ENCODE results near the gene BGLAP.

GRCh38 chr1:156241311-156241811 lies 623 bp upstream of the BGLAP start:
- TF ChIP-seq CTCF (IDR thresholded peaks at IDR 0.05; ENCODE audit: low read length) (no peak), EZH2phosphoT487 (IDR thresholded peaks at IDR 0.05; ENCODE audit: low read length) (no peak), EZH2 (optimal IDR thresholded peaks at IDR 0.05; ENCODE audit: low read depth, low read length) (no peak)

Measured in MM.1S (cell line).